GM19043 (cell line): ENCODE measurements around the gene TBC1D8.
"Not testable (repeated sequence)": the region's sequence is repeated elsewhere in the genome, so short reads cannot be mapped to it uniquely, and the experiment has no call there.

Source experiments
- ATAC-seq: cut with Tn5 transposase; IDR thresholded peaks from one replicate; pipeline ENCODE4 v1.9.1; 2021; ENCODE audit warnings: low read depth; ENCODE audit not compliant: unreplicated experiment

The TBC1D8 gene

DNA sequence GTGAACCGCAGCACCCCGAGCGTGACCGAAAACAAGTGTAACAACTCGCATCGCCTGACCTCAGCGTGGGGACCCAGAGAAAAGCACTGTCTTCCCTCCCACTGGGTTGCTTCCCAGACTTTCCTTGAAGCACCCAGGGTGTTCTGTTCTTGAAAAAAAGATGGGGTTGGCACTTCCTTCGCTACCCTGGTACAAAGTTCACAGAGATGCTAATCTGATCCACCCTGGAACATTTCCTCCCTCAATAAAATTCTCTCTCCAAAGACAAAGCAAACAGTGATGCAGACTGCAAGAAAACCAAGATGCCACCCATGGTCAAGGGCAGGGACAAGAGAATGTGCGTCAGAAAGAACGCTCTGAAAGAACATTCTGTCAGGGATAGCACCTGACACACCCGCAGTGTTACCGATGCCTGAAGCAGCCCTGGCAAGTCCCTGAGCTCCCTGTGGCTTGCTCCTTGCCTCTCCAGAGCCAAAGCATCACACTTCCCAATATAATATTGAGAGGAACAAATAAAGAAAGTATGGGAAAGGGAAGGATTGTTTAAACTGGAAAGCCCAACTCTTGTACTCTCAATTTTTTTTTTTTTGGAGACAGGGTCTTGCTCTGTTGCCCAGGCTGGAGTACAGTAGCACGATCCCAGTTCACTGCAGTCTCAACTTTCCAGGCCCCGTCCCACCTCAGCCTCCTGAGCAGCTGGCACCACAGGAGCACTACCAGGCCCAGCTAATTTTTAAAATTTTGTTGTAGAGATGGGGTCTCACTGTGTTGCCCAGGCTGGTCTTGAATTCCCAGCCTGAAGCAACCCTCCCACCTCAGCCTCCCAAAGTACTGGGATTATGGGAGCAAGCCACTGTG lies 70.7 kb downstream of the TBC1D8 start:
- no peak for ATAC-seq

DNA sequence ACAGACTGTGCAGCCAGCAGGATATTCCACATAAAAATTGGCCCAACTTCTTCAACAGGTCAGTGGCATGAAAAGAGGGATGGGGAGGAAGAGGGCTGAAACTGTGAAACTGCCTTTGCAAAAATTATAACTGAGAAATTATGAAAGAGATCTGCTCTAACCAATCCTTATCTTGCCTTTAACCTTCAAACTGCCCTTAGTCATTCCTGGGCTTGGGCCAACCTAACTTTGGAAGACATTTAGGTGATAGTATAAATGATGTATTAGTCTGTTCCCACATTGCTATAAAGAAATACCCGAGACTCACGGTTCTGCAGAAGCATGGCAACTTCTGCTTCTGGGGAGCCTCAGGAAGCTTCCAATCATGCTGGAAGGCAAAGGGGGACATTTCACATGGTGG lies 74.6 kb downstream of the TBC1D8 start:
- no peak for ATAC-seq

DNA sequence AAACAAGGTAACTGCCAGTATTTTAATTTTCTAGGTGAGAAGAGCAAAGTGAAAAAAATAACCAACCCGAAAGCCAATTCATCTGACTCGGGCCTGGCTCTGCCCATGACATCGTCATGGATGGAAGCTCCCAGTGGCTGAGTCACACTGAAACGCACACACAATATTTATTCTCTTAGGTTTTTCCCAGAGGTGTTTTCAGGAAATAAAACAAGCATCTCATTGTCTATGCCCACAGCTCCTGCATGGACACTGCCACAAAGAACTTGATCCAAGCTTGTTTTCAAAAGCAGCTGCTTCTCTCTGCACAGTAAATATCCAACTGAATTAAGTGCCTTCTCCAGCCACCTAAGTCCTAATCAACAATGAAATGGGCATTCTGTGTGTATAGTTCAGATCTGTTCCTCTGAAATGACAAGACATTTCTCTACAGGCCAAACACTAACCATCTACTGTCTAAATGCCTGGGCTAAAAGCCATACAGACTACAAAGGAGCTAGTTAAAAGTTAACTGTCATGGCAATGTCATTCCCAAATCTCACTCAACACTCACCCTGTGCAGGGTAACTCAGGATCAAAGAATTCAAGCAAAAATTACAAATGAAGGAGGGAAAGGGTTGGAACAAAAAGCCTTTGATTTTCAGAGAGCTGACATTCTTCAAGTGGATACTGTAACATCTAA lies 86.2 kb downstream of the TBC1D8 start:
- ATAC-seq: peak; percentile 60

DNA sequence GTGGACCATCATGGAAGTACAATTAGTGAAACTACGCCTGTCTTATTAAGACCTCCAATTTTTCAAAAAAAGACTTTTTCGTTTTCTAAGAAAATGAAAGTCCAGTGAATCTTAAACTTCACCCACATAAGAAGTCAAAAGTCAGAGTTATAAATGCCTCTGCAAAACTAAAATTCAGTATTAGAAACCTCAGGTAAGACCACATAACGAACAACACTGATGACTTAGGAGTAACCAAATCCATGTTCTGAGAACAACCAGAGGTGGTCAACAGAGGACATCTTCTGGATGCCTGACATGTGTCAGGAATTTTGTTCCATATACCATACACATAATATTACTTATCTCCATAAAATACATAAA lies 86.7 kb downstream of the TBC1D8 start:
- peak; percentile 9 for ATAC-seq

GRCh38 chr2:101064125-101064502 lies 87.1 kb downstream of the TBC1D8 start:
- ATAC-seq: no peak

- ATAC-seq: no peak
Measured at GRCh38 chr2:101063352-101064124, 87.6 kb downstream of the TBC1D8 start.

GRCh38 chr2:101058386-101058785 lies 92.8 kb downstream of the TBC1D8 start:
- ATAC-seq: no peak

GRCh38 chr2:101057051-101057933 lies 93.9 kb downstream of the TBC1D8 start:
- no peak for ATAC-seq

DNA sequence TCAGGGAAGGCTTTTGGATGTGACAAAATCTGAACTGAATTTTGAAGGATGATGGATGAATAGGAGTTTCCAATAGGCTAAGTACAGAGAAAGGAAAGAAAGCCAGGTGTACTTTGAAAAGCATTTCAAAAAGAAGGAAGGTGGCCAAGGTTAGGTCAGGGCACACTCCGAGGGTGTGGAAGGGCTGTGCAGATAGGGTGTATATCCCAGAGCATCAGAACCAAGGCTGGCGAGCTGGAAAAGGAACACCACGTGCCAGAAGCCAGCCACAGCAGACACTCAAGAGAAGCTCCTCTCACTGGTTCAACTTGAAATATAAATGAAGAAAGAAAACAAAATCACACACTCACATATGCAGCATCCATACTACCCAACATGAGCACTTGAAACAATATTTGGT lies 98.1 kb downstream of the TBC1D8 start:
- ATAC-seq: no peak

DNA sequence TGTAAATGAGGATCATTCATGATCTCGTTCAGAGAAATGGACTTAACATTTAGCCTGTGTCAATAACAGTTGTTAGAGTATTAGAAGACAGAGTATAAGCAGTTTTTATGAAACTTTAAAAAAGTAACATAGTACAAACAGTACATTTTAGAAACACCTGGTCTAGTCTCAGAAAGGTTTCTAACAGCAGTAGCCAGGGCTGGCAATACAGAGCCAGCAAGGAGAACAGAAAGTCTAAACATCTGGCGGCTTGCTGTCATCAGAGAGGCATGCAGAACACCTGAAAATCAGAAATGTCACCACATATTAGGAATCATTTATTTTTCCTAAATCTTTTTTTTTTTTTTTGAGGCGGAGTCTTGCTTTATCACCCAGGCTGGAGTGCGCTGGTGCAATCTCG lies 99.0 kb downstream of the TBC1D8 start:
- ATAC-seq: peak; percentile 53

DNA sequence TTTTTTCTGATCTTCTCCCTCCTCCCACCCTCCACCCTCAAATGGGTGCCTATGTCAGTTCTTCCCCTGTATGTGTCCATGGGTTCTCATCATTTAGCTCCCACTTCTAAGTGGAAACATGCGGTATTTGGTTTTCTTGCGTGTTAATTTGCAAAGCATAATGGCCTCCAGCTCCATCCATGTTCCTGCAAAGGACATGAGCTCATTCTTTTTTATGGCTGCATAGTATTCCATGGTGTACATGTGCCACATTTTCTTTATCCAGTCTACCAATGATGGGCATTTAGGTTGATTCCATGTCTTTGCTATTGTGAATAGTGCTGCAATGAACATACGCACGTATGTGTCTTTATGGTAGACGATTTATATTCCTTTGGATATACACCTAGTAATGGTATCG lies 100.3 kb downstream of the TBC1D8 start:
- ATAC-seq: not testable (repeated sequence)

GRCh38 chr2:101048756-101049155 lies 102.4 kb downstream of the TBC1D8 start:
- ATAC-seq: no peak

- no peak for ATAC-seq
Measured at GRCh38 chr2:101047774-101048173, 103.4 kb downstream of the TBC1D8 start.

DNA sequence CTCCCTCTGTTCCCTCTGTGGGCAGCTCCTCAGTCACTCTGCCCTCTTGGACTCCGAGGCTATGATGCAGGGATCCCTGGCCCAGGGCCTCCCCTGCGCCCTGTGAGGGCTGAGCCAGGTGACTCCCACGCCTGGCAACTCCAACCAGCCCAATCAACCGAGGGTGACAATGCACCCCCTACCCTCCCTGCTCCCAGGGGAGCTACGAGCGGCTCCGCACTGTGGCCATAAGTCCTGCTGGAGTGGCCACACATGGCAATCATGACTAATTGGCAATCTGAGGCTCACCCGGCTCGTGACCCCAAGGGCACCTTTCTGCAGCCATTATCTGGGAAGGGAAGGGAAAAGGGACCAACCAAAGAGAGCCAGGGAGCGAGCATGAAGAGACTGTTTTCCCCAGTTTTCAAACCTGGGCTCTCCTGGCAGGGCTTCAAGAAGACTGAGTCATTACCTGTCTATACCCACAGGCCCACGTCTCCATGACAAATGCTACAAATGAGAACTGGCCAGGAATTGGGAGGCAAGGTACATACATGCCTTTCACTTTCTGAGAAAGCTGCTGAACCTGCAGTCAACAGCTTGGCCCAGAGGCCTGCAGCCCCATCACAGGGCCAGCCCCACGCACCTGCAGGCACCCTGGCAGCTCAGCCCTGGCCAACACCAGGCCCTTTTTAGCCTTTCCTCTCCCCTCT lies 104.0 kb downstream of the TBC1D8 start:
- no peak for ATAC-seq

DNA sequence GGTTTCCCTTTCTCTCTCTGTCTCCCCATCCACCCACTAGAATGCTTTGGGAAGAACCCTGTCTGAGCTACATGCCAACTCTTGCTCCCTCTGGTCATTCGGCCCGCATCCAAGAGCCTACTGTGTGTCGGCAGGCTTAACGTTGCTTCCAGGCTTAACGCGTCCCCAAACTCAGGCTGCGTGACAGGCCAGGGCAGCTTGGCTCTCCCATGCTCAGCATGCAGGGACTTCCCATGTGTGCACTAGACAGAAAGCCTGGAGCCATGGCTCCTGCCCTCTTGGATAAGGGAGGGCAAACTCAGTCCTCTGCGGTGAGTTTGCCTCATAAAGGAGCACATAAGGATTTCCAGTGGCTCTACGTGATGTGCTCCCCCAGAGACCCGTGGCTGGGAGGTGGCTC lies 105.9 kb downstream of the TBC1D8 start:
- ATAC-seq: no peak

DNA sequence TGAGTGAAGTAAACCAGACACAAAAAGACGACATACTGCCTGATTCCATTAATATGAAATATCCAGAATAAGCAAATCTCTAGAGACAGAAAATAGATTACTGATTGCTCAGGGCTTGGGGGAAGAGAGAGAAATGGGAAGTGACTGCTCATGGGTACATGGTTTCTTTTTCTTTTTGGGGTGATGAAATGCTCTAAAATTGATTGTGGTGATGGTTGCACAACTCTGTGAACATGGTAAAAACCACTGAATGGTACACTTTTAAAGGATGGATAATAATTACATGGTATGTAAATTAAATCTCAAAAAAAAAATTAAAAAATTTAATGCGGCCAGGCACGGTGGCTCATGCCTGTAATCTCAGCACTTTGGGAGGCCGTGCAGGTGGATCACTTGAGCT lies 109.8 kb downstream of the TBC1D8 start:
- no peak for ATAC-seq

- no peak for ATAC-seq
Measured at GRCh38 chr2:101040761-101041160, 110.4 kb downstream of the TBC1D8 start.

DNA sequence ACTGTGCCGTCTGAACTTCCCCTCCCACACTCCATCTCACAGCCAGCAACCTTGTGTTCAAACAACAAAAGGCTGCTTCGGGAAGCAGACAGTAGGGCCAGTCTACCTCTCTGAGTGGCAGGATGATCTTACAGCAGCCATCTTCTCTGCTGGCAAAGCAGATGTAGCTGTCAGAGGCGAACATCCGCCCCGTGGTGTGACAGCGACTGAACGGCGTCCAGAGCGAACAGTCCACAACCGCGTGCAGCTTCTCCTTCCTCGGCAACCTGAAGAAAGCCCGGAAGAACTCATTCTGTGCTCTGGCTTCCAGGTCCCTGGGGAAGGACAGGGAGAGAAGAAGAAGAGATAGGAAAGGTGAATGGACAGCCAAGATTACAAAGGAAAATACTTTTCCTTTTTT lies 111.1 kb downstream of the TBC1D8 start:
- no peak for ATAC-seq

GRCh38 chr2:101038455-101039255 lies 112.5 kb downstream of the TBC1D8 start:
- no peak for ATAC-seq
